Activated T-cell treated with anti-CD3 and anti-CD28 coated beads for 1 hour (primary cell): ENCODE results near the gene JOSD1.

Source experiments
- DNase-seq: peaks from one replicate; pipeline ENCODE4 v3.0.0-alpha.2; 2020; ENCODE audit warnings: low read depth

The JOSD1 gene

GRCh38 chr22:38733329-38733723 lies 32.6 kb upstream of the JOSD1 start:
- peak; percentile 45 for DNase-seq

GRCh38 chr22:38732251-38732815 lies 31.6 kb upstream of the JOSD1 start:
- no peak for DNase-seq

- no peak for DNase-seq
Observed at GRCh38 chr22:38731703-38732161, 31.0 kb upstream of the JOSD1 start.

GRCh38 chr22:38730411-38730871 lies 29.7 kb upstream of the JOSD1 start:
- DNase-seq = no peak

GRCh38 chr22:38729946-38730345 lies 29.2 kb upstream of the JOSD1 start:
- DNase-seq = no peak

- no peak for DNase-seq
Observed at GRCh38 chr22:38728871-38729796, 28.4 kb upstream of the JOSD1 start.

GRCh38 chr22:38727530-38728451 lies 27.0 kb upstream of the JOSD1 start:
- DNase-seq = no peak

- DNase-seq = no peak
Observed at GRCh38 chr22:38727123-38727522, 26.4 kb upstream of the JOSD1 start.

GRCh38 chr22:38725900-38726655 lies 25.3 kb upstream of the JOSD1 start:
- no peak for DNase-seq

GRCh38 chr22:38724926-38725571 lies 24.3 kb upstream of the JOSD1 start:
- DNase-seq = no peak

GRCh38 chr22:38724176-38724575 lies 23.4 kb upstream of the JOSD1 start:
- DNase-seq = no peak

GRCh38 chr22:38721551-38721950 lies 20.8 kb upstream of the JOSD1 start:
- DNase-seq = no peak

GRCh38 chr22:38720350-38720749 lies 19.6 kb upstream of the JOSD1 start:
- DNase-seq = no peak

- no peak for DNase-seq
Observed at GRCh38 chr22:38719196-38719595, 18.5 kb upstream of the JOSD1 start.

GRCh38 chr22:38718414-38718813 lies 17.7 kb upstream of the JOSD1 start:
- DNase-seq = no peak

- no peak for DNase-seq
Observed at GRCh38 chr22:38717244-38717643, 16.5 kb upstream of the JOSD1 start.

GRCh38 chr22:38716826-38717225 lies 16.1 kb upstream of the JOSD1 start:
- no peak for DNase-seq

GRCh38 chr22:38716271-38716670 lies 15.5 kb upstream of the JOSD1 start:
- no peak for DNase-seq

- DNase-seq = no peak
Observed at GRCh38 chr22:38715852-38716251, 15.1 kb upstream of the JOSD1 start.

- DNase-seq = no peak
Observed at GRCh38 chr22:38715176-38715764, 14.5 kb upstream of the JOSD1 start.

- DNase-seq = no peak
Observed at GRCh38 chr22:38713921-38714320, 13.2 kb upstream of the JOSD1 start.
